GM12873 (cell line): ENCODE results near the gene PNRC1.

ENCODE experiments used
- CTCF ChIP-seq: IDR thresholded peaks from 2 replicates; pipeline ENCODE4 v1.5.1; 2012; ENCODE audit warnings: low read depth, mild to moderate bottlenecking, moderate library complexity, low read length, control low read depth; ENCODE audit not compliant: insufficient read depth; ENCODE audit errors: missing control alignments

The PNRC1 gene

GRCh38 chr6:89044328-89045010, 36.1 kb upstream of the PNRC1 start:
- TF ChIP-seq CTCF = no peak

DNA sequence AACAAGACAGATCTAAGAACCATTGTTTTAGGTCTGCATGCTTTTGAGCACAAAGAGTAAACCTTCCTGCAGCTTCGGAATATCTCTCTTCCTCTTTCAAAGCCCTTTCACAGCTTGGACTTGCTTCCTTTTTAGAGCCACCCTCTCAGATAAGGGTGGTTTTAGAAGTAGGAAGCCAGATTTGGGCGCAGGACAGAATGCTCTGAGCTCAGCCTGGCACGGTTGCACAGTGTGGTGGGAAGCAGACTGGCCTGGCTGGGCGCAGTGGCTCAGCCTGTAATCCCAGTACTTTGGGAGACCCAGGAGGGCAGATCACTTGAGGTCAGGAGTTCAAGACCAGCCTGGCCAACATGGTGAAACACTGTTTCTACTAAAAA, 35.6 kb upstream of the PNRC1 start:
- TF ChIP-seq CTCF = no peak

- TF ChIP-seq CTCF = no peak
Observed at GRCh38 chr6:89045576-89045975, 35.0 kb upstream of the PNRC1 start.

- no peak for TF ChIP-seq CTCF
Observed at GRCh38 chr6:89047473-89047872, 33.1 kb upstream of the PNRC1 start.

GRCh38 chr6:89048288-89048923, 32.1 kb upstream of the PNRC1 start:
- TF ChIP-seq CTCF = no peak

DNA sequence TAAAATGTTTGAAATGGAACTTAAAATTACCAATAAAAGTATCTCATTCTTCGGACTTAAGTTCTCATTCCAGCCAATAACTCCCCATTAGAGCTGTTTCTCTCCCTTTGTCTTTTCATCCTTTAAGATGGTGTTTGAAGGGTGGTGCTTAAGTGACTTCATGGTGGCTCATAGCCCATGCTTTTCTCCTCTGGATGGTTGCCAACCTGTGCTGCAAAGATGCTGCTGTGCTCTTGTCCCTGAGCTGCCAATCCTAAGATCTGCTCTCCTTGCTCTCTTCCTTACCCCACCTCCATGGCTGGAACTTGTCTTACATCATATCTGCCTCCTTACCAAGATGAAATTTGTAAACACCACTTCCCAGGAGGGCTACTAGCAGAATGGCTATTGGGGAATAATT, 31.6 kb upstream of the PNRC1 start:
- no peak for TF ChIP-seq CTCF

GRCh38 chr6:89050155-89050554, 30.4 kb upstream of the PNRC1 start:
- TF ChIP-seq CTCF = no peak
